GM13976 (cell line): ENCODE results near the gene RANBP2.
"Not testable (repeated sequence)": the region's sequence is repeated elsewhere in the genome, so short reads cannot be mapped to it uniquely, and the experiment has no call there.

Experiments used
- DNase-seq: peaks from one replicate; pipeline ENCODE4 v3.0.0; 2012; ENCODE audit warnings: low spot score
- in situ Hi-C: fragments of 300-500 bp; cut with MboI; formaldehyde crosslinking; loops from one replicate; pipeline ENCODE4 v1.12.0; 2022; ENCODE audit warnings: low sequenced_read_pairs, mixed read lengths, inconsistent platforms; ENCODE audit not compliant: unreplicated experiment
- TF ChIP-seq, protein P1 (sequence below): IDR thresholded peaks from 2 replicates; pipeline ENCODE4 v1.5.1; 2012; ENCODE audit warnings: borderline replicate concordance, mild to moderate bottlenecking; ENCODE audit not compliant: insufficient read depth; ENCODE audit errors: extremely low read depth, missing control alignments, control extremely low read depth

RANBP2 gene

DNA sequence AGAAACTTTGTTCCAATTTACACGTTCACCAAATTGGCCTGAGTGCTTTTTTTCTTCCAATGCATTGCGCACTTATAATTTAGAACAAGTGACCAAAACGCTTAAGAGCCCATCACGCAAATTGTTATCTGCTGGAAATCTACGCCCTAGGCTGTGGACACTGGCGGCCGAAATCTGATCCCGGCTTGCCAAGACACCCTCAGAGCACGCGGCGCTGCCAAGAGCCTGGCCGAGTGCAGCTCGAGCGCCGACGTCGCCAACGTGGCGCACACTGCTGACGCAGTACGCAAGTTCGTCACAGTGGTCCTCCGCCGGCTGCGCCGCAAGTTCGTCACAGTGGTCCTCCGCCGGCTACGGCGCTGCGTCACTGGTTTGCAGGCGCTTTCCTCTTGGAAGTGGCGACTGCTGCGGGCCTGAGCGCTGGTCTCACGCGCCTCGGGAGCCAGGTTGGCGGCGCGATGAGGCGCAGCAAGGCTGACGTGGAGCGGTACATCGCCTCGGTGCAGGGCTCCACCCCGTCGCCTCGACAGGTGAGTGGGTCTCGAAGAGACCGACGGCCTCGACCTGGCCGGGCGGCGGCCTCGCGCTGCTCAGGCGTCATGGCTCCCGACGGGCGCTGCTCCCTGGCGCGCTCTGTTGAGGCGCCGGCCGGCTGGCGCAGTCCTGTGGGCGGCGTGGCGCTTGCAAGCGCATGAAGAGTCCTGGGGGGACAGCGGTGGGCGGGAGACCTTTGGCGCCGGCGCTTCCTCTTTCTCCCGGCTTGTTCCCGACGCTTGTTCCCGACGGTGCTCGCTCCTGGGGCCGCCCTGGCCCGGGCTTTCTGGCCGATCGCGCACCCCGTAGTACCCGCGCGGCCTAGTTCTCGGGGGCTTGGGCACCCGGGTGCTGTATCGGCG lies at the start of gene RANBP2:
TSS of gene RANBP2 (plus strand) at position 334 of the 896 bp plus-strand sequence. CDS start at position 459, 125 bp downstream.
- TF ChIP-seq, protein P1, sequence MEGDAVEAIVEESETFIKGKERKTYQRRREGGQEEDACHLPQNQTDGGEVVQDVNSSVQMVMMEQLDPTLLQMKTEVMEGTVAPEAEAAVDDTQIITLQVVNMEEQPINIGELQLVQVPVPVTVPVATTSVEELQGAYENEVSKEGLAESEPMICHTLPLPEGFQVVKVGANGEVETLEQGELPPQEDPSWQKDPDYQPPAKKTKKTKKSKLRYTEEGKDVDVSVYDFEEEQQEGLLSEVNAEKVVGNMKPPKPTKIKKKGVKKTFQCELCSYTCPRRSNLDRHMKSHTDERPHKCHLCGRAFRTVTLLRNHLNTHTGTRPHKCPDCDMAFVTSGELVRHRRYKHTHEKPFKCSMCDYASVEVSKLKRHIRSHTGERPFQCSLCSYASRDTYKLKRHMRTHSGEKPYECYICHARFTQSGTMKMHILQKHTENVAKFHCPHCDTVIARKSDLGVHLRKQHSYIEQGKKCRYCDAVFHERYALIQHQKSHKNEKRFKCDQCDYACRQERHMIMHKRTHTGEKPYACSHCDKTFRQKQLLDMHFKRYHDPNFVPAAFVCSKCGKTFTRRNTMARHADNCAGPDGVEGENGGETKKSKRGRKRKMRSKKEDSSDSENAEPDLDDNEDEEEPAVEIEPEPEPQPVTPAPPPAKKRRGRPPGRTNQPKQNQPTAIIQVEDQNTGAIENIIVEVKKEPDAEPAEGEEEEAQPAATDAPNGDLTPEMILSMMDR, result no peak
- in situ Hi-C loops, result no loop called here
- DNase-seq, result peak; percentile 92

DNA sequence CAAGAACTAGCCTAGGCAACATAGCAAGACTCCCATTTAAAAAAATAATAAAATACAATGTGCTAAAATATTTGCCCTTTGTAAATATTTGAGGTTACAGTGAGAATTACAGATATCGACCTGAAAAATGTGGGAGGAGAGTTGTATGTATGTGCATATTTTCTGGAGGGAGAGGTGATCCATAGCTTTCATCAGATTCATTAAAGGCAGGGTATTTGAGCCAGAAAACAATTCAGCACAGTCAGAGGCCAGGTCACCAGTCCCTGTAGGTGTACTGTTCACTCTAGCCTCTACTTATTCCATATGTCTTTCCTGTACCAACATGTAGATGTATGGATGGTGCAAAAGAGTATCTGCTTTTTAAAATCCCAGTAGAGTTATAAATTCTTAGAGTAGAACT lies 49.0 kb upstream of the RANBP2 start:
- in situ Hi-C loops, DNase-seq: not testable (repeated sequence)

DNA sequence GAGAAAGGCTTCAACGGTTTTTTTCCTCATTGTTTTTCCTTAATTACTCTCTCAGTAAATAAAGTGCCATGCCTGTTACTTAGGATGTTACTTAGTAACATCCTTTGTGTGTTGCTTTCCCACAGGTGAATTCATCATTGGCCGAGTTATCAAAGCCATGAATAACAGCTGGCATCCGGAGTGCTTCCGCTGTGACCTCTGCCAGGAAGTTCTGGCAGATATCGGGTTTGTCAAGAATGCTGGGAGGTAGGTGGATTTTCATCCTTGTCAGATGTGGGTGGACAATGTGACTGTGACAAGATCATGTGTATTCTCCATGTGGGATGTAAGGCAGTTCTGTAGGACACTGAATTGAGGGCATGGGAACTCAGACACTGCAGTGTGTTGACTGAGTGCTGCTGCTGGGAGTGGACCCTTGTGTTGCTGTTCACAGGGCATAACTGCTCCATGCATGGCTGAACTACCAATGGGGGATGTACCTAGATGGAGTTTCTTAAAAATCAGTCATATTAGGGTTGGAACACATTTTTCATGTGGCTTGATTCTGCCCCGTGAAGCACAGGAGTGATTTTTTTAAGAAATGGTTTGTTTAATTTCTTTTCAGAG lies 47.0 kb upstream of the RANBP2 start:
- DNase-seq, in situ Hi-C loops: not testable (repeated sequence)

DNA sequence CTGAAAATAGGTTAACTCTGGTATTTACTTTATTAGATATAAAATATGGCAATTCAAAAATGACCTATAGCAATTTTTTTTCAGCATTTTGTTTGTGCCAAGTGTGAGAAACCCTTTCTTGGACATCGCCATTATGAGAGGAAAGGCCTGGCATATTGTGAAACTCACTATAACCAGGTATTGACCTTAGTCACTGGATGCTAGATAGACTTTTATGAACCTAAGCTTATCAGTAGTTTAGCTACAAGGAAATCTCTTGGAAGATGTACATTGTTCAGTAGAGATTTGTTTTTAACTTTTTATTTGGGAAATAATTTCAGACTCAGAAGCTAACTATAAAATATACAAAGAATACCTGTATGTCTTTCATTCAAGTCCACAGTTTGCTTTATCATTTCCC lies 42.8 kb upstream of the RANBP2 start:
- in situ Hi-C loops, DNase-seq: not testable (repeated sequence)

DNA sequence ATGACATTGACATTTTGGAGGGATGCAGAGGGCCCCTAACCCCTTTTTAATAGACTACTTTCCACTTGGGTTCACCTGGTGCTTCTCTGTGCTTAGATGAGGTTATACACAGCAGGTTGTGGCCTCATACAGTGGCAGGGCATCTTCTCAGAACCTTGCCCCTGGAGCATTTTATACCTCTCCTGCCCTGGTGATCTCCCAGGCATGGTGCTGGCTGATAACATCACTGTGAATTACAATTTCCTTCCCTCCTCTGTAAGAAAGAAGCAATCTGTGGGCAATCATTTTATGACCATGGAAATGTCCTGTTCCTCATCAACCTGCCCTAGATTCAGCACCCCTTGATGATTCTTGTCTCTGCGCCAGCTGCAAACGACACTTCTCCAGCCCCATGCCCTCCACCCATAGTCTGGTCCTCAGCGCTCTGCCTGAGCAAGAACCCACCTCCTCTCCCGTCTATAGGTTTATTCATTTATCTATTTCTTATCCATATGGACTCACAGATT lies 42.0 kb upstream of the RANBP2 start:
- DNase-seq, in situ Hi-C loops: not testable (repeated sequence)

DNA sequence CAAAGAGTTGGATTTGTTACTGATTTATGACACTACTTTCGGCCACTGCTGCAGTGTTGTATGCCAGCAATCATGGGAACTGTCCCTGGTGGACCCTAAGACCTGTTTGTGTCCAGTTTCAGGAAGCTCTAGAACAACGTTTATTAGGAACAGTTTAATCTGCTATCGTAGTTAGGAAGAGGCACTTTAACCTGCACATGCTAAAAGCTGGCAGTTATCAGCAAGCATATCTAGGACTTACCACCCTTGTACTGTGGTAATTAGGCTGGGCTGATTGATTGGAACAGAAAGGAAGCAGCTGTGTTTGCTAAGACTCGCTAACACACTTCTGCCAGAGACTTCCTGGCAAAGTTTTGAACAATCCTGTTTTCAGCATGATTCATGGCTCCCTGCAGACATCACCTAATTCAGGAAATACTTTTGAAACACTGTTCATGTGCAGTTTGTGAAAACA lies 41.1 kb upstream of the RANBP2 start:
- in situ Hi-C loops, DNase-seq: not testable (repeated sequence)

DNA sequence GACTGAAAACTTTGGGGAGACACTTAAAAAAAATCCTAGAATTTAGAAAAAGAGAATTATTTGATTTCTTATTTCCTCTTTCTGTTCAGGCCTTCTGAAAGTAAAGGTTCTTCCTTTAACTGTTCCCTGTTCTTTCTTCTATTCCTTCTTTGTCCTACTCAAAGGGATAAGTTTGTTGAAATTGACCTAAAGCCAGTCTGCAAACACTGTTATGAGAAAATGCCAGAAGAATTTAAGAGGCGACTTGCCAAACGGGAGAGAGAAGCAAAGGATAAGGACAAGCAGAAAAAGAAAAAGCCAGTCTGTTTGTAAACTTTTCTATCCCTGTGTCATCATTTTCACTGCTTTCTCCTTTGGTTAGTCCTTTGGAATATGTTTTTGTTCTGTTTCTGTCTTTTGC lies 38.5 kb upstream of the RANBP2 start:
- in situ Hi-C loops, result not testable (repeated sequence)

DNA sequence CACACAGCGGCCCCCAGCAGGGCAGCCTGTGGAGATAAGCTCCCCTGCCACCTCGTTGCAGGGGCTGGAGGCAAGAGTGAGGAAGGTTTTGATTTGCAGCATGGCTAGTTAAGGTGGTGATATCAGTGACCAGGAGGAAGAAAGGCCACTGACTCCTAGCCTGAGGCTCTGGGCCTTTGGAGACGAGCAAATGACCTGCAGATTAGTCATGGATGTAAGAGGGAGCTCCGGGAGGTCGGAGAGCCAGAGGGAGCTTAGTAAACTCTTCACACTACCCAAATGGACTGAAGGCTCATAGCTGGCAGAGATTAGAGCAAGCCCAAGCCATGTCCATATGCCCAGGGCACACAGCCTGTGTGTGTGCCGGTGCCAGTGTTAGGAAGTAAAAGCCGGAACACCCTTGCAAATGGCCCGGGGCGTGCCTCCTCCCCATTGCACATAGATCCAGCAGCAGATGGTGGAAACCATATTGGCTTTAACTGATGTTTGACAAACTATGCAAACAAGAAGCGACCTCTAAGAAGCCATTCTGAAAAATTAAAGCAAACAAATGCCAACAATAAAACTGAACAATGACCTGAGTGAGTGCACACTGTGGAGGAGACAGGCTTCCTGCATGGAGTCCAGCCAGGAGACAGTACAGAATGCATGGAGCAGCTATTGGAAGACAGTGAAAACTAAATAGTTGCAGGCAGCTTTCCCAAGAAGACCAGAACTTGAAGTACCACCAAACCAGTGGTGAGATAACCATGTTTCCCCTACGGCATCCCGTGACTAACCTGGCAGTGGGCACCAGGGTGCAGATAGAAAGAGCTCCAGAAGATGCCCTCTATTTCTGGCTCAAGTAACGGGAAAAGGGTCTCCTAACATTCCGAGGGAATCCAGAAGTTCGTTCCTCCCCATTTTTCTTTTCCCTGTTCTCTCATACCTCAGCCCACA lies 30.2 kb upstream of the RANBP2 start:
- not testable (repeated sequence) for DNase-seq

More for the DNA sequence above, 38.5 kb upstream of the RANBP2 start:
- DNase-seq, result not testable (repeated sequence)

DNA sequence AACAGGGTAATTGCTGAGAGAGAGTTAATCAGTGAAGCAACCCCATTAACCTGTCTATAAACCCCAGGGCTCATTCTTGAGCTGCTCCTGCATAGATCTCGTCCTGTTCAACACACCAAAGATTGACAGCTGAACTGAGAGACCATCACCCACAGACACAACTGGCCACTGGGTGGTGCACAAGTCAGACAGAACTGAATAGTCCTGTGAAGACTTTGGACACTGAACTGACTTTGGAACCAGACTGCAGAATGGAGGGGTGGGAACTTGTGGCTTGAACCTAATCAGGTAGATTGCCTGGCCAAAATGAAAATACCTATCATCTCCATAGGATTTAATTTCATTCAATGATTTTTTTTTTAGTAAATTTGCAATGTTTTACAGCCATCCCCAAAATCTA lies 29.3 kb upstream of the RANBP2 start:
- in situ Hi-C loops, DNase-seq: not testable (repeated sequence)

More for the DNA sequence above, 30.2 kb upstream of the RANBP2 start:
- in situ Hi-C loops, result not testable (repeated sequence)

DNA sequence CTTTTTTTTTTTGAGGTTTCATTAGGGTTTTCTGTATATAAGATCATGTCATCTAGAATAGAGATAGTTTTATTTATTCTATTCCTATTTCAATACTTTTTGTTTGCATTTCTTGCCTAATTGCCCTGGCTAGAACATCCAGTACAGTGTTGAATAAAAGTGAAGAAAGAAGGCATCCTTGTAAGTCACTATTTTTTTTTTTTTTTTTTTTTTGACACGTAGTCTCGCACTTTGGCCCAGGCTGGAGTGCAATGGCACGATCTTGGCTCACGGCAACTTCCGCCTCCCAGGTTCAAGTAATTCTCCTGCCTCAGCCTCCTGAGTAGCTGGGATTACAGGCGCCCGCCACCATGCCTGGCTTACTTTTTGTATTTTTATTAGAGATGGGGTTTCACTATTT lies 27.8 kb upstream of the RANBP2 start:
- in situ Hi-C loops, result no loop called here

More for the DNA sequence above, 27.8 kb upstream of the RANBP2 start:
- DNase-seq, result no peak
- TF ChIP-seq, protein P1, result no peak
